SK-N-SH treated with all-trans-retinoic acid at 6 μM for 48 hours (cell line): Measurements from ENCODE around the gene KIAA1328.
"Not testable (repeated sequence)": the region's sequence is repeated elsewhere in the genome, so short reads cannot be mapped to it uniquely, and the experiment has no call there.

Experiments
- ATAC-seq: fragments of 200-7000 bp; cut with Tn5 transposase; 3 replicates; pipeline ENCODE4 v1.9.1; 2020; ENCODE audit warnings: mild to moderate bottlenecking, moderate library complexity
- ARNTL ChIP-seq: fragments of 450-650 bp; formaldehyde crosslinking; IDR thresholded peaks from 2 replicates; pipeline ENCODE4 v1.5.0; 2020; ENCODE audit warnings: low read depth, mild to moderate bottlenecking, moderate library complexity, borderline replicate concordance
- BACH2 ChIP-seq: fragments of 250-450 bp; sonication (Bioruptor Pico); IDR thresholded peaks from 2 replicates; pipeline ENCODE4 v1.9.0; 2021; ENCODE audit warnings: mild to moderate bottlenecking, borderline replicate concordance
- CSDC2 ChIP-seq: fragments of 250-450 bp; sonication (Bioruptor Pico); IDR thresholded peaks from 2 replicates; pipeline ENCODE4 v1.5.0; 2020; ENCODE audit warnings: mild to moderate bottlenecking, moderate library complexity
- ESRRG ChIP-seq: fragments of 250-450 bp; sonication (Bioruptor Pico); IDR thresholded peaks from 2 replicates; pipeline ENCODE4 v1.6.1; 2021; ENCODE audit warnings: mild to moderate bottlenecking
- GLIS3 ChIP-seq: fragments of 250-450 bp; sonication (Bioruptor Pico); IDR thresholded peaks from 2 replicates; pipeline ENCODE4 v1.5.0; 2020; ENCODE audit warnings: mild to moderate bottlenecking, moderate library complexity
- ISL1 ChIP-seq: fragments of 250-450 bp; sonication (Bioruptor Pico); IDR thresholded peaks from 2 replicates; pipeline ENCODE4 v2.1.2; 2022; ENCODE audit warnings: mild to moderate bottlenecking, moderate library complexity
- OSR1 ChIP-seq: fragments of 250-450 bp; sonication (Bioruptor Pico); IDR thresholded peaks from 2 replicates; pipeline ENCODE4 v1.8.0; 2022; ENCODE audit warnings: moderate library complexity, mild to moderate bottlenecking, inconsistent platforms
- RARB ChIP-seq: fragments of 250-450 bp; sonication (Bioruptor Pico); IDR thresholded peaks from 2 replicates; pipeline ENCODE4 v1.8.0; 2021; ENCODE audit warnings: mild to moderate bottlenecking, moderate library complexity
- SNAI2 ChIP-seq: fragments of 250-450 bp; sonication (Bioruptor Pico); IDR thresholded peaks from 2 replicates; pipeline ENCODE4 v1.5.0; 2020; ENCODE audit warnings: mild to moderate bottlenecking, moderate library complexity
- TCF4 ChIP-seq: fragments of 250-450 bp; sonication (Bioruptor Pico); IDR thresholded peaks from 2 replicates; pipeline ENCODE4 v1.8.0; 2021; ENCODE audit warnings: mild to moderate bottlenecking, moderate library complexity, borderline replicate concordance
- TOX ChIP-seq: fragments of 250-450 bp; sonication (Bioruptor Pico); IDR thresholded peaks from 2 replicates; pipeline ENCODE4 v1.8.0; 2021; ENCODE audit warnings: mild to moderate bottlenecking, moderate library complexity, borderline replicate concordance
- ZC3H10 ChIP-seq: fragments of 250-450 bp; sonication (Bioruptor Pico); IDR thresholded peaks from 2 replicates; pipeline ENCODE4 v1.5.1; 2021; ENCODE audit warnings: mild to moderate bottlenecking, moderate library complexity
- ZFP3 ChIP-seq: fragments of 250-450 bp; sonication (Bioruptor Pico); IDR thresholded peaks from 2 replicates; pipeline ENCODE4 v1.5.0; 2020; ENCODE audit warnings: mild to moderate bottlenecking, moderate library complexity
- ZFP30 ChIP-seq: fragments of 450-650 bp; formaldehyde crosslinking; IDR thresholded peaks from 2 replicates; pipeline ENCODE4 v1.5.0; 2022; ENCODE audit warnings: mild to moderate bottlenecking, moderate library complexity
- ZNF565 ChIP-seq: fragments of 450-650 bp; formaldehyde crosslinking; conservative IDR thresholded peaks from 2 replicates; pipeline ENCODE4 v1.5.0; 2020; ENCODE audit warnings: low read depth, mild to moderate bottlenecking, moderate library complexity
- ZNF70 ChIP-seq: fragments of 450-650 bp; formaldehyde crosslinking; IDR thresholded peaks from 2 replicates; pipeline ENCODE4 v1.5.0; 2020; ENCODE audit warnings: mild to moderate bottlenecking, moderate library complexity
- ZNF8 ChIP-seq: fragments of 450-650 bp; formaldehyde crosslinking; IDR thresholded peaks from 2 replicates; pipeline ENCODE4 v1.5.0; 2020; ENCODE audit warnings: mild to moderate bottlenecking, moderate library complexity
- TF ChIP-seq, protein P1 (sequence below): fragments of 250-450 bp; sonication (Bioruptor Pico); IDR thresholded peaks from 2 replicates; pipeline ENCODE4 v1.5.1; 2021; ENCODE audit warnings: mild to moderate bottlenecking, moderate library complexity
- TF ChIP-seq, protein P2 (sequence below): fragments of 250-450 bp; sonication (Bioruptor Pico); IDR thresholded peaks from 2 replicates; pipeline ENCODE4 v1.8.0; 2020; ENCODE audit warnings: mild to moderate bottlenecking, moderate library complexity, borderline replicate concordance
- TF ChIP-seq, protein P3 (sequence below): fragments of 250-450 bp; sonication (Bioruptor Pico); IDR thresholded peaks from 2 replicates; pipeline ENCODE4 v1.5.0; 2020; ENCODE audit warnings: mild to moderate bottlenecking, moderate library complexity
- TF ChIP-seq, protein P4 (sequence below): fragments of 250-450 bp; sonication (Bioruptor Pico); IDR thresholded peaks from 2 replicates; pipeline ENCODE4 v1.8.0; 2021; ENCODE audit warnings: low read depth, mild to moderate bottlenecking, moderate library complexity, borderline replicate concordance
- TF ChIP-seq, protein P5 (sequence below): fragments of 250-450 bp; sonication (Bioruptor Pico); IDR thresholded peaks from 2 replicates; pipeline ENCODE4 v1.5.1; 2020; ENCODE audit warnings: low read depth, mild to moderate bottlenecking, moderate library complexity

KIAA1328 gene

DNA sequence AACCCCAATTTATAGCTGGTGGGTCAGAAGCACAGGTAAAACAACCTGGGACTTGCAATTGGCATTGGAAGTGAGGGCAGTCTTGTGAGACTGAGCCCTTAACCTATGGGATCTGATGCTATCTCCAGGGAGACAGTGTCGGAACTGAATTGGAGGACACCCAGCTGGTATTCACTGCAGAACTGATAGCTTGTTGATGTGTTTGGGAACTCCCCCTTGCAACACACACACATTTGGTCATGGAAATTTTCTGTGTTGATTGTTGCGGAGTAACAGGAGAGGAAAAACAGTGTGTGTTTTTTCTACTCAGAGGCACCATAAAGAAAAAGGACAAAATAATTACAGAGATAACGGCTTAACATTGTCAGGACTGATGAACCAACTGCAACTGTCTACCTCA, 16.2 kb upstream of the KIAA1328 start:
- TF ChIP-seq TCF4 (CRISPR knock-in tag), result no peak
- TF ChIP-seq TOX (CRISPR knock-in tag), result no peak
- no peak for TF ChIP-seq ISL1 (CRISPR knock-in tag)
- no peak for TF ChIP-seq ZNF565 (CRISPR knock-in tag)
- TF ChIP-seq CSDC2 (CRISPR knock-in tag), result no peak
- TF ChIP-seq GLIS3 (CRISPR knock-in tag), result no peak
- TF ChIP-seq ZFP3 (CRISPR knock-in tag), result no peak
- TF ChIP-seq ZC3H10 (CRISPR knock-in tag), result no peak
- TF ChIP-seq ARNTL (CRISPR knock-in tag), result no peak
- ATAC-seq, result no peak

DNA sequence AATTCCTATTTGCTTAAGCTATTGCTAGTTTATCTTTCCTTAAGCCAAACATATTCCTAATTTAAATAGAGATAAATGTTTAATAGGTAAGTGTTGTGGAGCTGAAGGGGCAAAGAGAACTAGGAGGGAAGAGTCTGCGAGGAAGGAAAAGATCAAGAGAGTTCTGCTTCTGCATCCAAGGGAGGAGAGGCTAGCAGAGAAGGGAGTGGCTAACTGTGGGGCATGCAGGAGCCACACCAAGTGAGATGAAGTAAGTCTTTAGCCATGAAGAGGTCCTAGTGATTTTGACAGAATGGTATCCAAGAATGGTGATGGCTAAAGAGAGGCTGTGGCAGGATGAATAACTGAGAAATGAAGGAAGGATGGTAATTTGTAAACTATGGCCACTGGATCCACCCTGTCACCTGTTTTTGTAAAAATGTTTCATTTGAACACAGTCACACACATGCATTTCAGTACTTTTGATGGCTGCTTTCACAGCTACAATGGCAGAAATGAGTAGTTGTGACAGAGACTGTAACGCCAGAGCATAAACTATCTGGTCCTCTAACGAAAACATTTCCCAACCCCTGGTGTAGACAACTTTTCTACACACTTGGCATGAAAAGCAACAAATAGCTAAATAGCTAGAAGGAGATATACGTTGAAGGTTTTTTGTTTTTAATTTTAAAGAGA, 15.7 kb upstream of the KIAA1328 start:
- no peak for ATAC-seq
- no peak for TF ChIP-seq TCF4 (CRISPR knock-in tag)
- no peak for TF ChIP-seq GLIS3 (CRISPR knock-in tag)
- no peak for TF ChIP-seq ZNF8

DNA sequence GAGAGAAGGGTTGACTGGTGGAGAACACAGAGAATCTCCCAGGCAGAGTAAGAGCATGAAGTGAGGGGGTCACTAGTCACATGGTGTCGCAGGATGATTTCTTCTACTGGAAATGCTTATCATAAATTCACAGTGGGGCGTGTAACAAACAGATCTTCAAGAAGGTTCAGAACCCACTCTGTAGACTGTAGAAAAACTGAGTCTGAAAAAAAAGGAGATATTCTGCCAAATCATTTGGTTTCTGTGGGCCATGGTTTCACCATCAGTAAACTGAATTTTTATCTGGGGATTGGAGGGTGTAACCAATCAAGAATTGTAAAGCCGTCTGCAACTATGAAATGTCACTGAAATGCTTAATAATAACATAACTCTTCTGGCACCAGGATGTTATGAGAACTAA, 15.1 kb upstream of the KIAA1328 start:
- TF ChIP-seq, protein P1, sequence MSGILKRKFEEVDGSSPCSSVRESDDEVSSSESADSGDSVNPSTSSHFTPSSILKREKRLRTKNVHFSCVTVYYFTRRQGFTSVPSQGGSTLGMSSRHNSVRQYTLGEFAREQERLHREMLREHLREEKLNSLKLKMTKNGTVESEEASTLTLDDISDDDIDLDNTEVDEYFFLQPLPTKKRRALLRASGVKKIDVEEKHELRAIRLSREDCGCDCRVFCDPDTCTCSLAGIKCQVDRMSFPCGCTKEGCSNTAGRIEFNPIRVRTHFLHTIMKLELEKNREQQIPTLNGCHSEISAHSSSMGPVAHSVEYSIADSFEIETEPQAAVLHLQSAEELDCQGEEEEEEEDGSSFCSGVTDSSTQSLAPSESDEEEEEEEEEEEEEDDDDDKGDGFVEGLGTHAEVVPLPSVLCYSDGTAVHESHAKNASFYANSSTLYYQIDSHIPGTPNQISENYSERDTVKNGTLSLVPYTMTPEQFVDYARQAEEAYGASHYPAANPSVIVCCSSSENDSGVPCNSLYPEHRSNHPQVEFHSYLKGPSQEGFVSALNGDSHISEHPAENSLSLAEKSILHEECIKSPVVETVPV, result no peak
- TF ChIP-seq ZNF70, result no peak
- no peak for TF ChIP-seq OSR1 (CRISPR knock-in tag)
- no peak for TF ChIP-seq ZFP30 (CRISPR knock-in tag)
- TF ChIP-seq TCF4 (CRISPR knock-in tag), result no peak
- no peak for TF ChIP-seq ZNF8

DNA sequence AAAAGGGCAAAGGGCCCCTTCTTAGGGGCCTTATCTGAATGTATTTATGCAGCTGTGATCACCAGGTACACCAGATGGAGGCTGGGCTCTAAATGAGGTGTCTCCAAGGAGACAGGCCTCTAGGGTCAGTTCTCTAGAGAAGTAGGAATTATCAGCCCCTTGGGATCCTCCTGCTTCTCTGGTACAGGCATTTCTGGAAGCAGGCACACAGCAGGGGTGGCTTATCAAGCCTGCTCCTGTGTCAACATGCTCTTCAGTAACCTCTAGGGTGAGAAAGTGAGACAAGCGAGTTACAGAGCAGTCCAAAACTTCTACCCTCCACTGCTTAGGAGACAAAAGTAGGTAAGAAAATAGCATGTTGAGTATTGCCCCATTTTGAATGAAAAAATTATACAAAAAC, 13.9 kb upstream of the KIAA1328 start:
- no peak for ATAC-seq
- TF ChIP-seq CSDC2 (CRISPR knock-in tag), result no peak
- TF ChIP-seq ZNF70, result no peak
- TF ChIP-seq, protein P2, sequence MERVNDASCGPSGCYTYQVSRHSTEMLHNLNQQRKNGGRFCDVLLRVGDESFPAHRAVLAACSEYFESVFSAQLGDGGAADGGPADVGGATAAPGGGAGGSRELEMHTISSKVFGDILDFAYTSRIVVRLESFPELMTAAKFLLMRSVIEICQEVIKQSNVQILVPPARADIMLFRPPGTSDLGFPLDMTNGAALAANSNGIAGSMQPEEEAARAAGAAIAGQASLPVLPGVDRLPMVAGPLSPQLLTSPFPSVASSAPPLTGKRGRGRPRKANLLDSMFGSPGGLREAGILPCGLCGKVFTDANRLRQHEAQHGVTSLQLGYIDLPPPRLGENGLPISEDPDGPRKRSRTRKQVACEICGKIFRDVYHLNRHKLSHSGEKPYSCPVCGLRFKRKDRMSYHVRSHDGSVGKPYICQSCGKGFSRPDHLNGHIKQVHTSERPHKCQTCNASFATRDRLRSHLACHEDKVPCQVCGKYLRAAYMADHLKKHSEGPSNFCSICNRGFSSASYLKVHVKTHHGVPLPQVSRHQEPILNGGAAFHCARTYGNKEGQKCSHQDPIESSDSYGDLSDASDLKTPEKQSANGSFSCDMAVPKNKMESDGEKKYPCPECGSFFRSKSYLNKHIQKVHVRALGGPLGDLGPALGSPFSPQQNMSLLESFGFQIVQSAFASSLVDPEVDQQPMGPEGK (CRISPR knock-in tag), result no peak
- no peak for TF ChIP-seq ZC3H10 (CRISPR knock-in tag)
- no peak for TF ChIP-seq ZNF8
- no peak for TF ChIP-seq BACH2 (CRISPR knock-in tag)
- TF ChIP-seq RARB, result no peak
- no peak for TF ChIP-seq ESRRG (CRISPR knock-in tag)
- TF ChIP-seq TCF4 (CRISPR knock-in tag), result no peak
- TF ChIP-seq, protein P3, sequence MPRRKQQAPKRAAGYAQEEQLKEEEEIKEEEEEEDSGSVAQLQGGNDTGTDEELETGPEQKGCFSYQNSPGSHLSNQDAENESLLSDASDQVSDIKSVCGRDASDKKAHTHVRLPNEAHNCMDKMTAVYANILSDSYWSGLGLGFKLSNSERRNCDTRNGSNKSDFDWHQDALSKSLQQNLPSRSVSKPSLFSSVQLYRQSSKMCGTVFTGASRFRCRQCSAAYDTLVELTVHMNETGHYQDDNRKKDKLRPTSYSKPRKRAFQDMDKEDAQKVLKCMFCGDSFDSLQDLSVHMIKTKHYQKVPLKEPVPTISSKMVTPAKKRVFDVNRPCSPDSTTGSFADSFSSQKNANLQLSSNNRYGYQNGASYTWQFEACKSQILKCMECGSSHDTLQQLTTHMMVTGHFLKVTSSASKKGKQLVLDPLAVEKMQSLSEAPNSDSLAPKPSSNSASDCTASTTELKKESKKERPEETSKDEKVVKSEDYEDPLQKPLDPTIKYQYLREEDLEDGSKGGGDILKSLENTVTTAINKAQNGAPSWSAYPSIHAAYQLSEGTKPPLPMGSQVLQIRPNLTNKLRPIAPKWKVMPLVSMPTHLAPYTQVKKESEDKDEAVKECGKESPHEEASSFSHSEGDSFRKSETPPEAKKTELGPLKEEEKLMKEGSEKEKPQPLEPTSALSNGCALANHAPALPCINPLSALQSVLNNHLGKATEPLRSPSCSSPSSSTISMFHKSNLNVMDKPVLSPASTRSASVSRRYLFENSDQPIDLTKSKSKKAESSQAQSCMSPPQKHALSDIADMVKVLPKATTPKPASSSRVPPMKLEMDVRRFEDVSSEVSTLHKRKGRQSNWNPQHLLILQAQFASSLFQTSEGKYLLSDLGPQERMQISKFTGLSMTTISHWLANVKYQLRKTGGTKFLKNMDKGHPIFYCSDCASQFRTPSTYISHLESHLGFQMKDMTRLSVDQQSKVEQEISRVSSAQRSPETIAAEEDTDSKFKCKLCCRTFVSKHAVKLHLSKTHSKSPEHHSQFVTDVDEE, result no peak
- no peak for TF ChIP-seq SNAI2 (CRISPR knock-in tag)
- TF ChIP-seq, protein P4, sequence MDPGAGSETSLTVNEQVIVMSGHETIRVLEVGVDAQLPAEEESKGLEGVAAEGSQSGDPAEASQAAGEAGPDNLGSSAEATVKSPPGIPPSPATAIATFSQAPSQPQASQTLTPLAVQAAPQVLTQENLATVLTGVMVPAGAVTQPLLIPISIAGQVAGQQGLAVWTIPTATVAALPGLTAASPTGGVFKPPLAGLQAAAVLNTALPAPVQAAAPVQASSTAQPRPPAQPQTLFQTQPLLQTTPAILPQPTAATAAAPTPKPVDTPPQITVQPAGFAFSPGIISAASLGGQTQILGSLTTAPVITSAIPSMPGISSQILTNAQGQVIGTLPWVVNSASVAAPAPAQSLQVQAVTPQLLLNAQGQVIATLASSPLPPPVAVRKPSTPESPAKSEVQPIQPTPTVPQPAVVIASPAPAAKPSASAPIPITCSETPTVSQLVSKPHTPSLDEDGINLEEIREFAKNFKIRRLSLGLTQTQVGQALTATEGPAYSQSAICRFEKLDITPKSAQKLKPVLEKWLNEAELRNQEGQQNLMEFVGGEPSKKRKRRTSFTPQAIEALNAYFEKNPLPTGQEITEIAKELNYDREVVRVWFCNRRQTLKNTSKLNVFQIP (CRISPR knock-in tag), result no peak
- no peak for TF ChIP-seq OSR1 (CRISPR knock-in tag)
- TF ChIP-seq ISL1 (CRISPR knock-in tag), result no peak
- TF ChIP-seq, protein P5, sequence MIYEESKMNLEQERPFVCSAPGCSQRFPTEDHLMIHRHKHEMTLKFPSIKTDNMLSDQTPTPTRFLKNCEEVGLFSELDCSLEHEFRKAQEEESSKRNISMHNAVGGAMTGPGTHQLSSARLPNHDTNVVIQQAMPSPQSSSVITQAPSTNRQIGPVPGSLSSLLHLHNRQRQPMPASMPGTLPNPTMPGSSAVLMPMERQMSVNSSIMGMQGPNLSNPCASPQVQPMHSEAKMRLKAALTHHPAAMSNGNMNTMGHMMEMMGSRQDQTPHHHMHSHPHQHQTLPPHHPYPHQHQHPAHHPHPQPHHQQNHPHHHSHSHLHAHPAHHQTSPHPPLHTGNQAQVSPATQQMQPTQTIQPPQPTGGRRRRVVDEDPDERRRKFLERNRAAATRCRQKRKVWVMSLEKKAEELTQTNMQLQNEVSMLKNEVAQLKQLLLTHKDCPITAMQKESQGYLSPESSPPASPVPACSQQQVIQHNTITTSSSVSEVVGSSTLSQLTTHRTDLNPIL (CRISPR knock-in tag), result no peak
- no peak for TF ChIP-seq GLIS3 (CRISPR knock-in tag)
- TF ChIP-seq ZNF565 (CRISPR knock-in tag), result no peak
- no peak for TF ChIP-seq ZFP30 (CRISPR knock-in tag)

More for the DNA sequence above, 15.1 kb upstream of the KIAA1328 start:
- ATAC-seq, result no peak

DNA sequence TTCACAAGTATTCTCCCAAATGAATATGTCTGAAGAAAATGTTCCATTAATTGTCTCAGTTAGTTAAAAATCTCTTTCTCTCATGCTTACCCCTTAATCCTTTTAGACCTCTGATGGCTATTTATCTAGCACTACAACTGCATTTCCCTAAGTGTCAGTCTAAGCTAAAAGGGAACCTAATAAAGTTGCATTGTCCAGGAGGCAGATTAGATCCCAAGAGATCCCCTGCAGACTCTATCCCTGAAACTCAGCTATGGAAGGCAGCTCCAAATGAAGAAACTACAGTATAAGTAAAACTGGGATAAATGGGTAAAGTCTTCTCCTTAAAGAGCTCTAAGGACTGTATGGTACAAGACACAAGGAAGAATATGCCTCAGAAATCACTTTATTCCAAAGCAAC, 12.8 kb upstream of the KIAA1328 start:
- not testable (repeated sequence) for ATAC-seq
